HG03196 (cell line): ENCODE results near the gene BCL11B.
"Not testable (repeated sequence)": the region's sequence is repeated elsewhere in the genome, so short reads cannot be mapped to it uniquely, and the experiment has no call there.

Experiments used
- ATAC-seq: cut with Tn5 transposase; IDR thresholded peaks from one replicate; pipeline ENCODE4 v1.9.1; 2021; ENCODE audit not compliant: unreplicated experiment

Gene BCL11B

GRCh38 chr14:99242238-99242637 is 29.8 kb downstream of the BCL11B start:
- no peak for ATAC-seq

GRCh38 chr14:99241325-99242010 is 30.5 kb downstream of the BCL11B start:
- ATAC-seq, result no peak

DNA sequence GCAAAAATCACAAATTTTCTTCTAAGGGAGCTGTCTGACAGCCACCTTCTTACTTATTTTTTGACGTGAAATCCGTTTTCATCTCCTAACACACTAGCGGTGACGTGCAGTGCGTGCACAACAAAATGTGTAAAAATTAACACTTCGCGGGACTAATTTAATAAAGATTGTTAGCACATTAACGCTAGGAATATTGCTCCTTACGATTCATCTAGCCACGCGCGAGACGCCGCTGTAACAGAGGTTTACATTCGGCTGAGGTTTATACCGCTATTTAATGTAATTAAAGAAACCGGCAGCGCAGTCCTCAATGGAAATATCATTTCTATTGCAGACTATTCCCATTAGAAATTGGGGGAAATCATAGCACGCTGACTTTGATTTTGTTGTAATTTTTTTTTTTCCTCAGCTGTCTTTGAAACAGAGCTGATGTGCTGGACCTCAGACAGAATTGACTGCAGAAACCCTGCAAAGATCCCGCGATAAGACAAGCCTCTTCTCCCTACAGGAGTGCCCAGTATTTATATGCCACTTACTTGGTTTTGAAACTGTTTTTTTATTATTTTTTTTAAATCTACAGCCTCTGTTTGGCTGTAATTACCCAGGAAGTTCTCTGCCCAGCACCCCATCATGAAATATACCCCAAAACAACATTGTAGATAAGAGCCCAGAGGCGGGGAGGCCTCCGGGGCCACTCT is 31.2 kb downstream of the BCL11B start:
- ATAC-seq, result no peak

DNA sequence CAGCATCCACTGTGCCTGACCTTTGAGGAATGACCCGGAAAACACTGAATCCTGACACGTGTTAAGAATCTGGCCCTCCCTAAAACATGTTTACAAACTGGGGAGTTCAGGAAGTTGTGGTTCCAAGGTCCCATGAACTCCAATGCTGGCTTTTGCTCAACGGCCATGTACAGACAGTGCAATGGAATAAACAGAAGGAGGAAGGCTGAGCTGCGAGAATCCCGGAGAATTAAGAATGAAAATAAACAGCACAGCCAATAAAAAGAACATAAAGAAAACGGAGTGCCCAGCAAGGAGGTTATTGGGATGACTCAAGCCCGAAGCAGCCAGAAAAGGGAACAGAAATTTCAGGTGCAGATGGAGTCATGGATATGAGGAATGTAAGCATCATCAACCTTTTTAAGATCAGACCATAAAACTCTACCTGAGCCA is 32.3 kb downstream of the BCL11B start:
- no peak for ATAC-seq

DNA sequence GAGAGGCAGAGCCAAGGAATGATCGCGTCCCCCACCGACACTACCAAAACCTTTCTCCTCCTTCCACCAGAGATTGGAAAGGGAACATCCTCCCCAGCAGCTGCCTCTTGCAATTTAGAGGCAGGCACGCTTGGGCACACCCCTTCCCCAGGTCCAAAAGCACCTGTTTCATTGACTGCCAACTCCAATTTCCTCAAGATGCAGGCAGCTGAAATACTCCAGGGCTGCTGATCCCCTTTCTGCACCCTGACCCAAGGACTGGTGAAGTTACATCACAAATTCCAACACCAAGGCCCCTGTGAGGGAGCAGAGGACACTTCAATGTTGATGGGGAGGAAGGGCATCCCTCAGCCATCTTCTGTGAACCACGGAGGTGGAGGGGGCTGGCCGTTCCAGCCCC is 33.8 kb downstream of the BCL11B start:
- no peak for ATAC-seq

GRCh38 chr14:99237288-99237687 is 34.7 kb downstream of the BCL11B start:
- no peak for ATAC-seq

- ATAC-seq, result no peak
These were observed 35.4 kb downstream of the BCL11B start for GRCh38 chr14:99236386-99237138.

GRCh38 chr14:99235582-99236320 is 36.2 kb downstream of the BCL11B start:
- no peak for ATAC-seq

GRCh38 chr14:99234961-99235571 is 36.9 kb downstream of the BCL11B start:
- ATAC-seq, result no peak

DNA sequence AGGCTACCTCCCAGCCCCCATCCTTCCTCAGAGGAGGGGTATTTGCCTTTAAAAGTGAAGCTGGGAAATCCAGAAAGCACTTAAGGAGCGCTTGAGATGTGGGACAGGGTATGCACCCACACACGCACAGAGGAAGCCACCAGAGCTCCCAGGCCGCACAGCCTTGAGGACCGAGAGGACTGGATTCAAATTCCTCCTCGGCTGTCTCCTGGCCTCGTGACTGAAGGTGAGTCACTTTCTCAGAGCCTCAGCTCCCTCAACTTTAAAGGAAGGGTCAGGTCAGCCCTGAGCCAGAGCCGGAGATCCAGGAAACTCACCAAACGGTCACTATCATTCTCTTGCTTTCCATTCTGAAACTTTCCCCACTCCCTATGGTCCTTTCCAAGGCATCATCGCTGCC is 37.6 kb downstream of the BCL11B start:
- no peak for ATAC-seq

- ATAC-seq, result no peak
These were observed 38.6 kb downstream of the BCL11B start for GRCh38 chr14:99233222-99234035.

DNA sequence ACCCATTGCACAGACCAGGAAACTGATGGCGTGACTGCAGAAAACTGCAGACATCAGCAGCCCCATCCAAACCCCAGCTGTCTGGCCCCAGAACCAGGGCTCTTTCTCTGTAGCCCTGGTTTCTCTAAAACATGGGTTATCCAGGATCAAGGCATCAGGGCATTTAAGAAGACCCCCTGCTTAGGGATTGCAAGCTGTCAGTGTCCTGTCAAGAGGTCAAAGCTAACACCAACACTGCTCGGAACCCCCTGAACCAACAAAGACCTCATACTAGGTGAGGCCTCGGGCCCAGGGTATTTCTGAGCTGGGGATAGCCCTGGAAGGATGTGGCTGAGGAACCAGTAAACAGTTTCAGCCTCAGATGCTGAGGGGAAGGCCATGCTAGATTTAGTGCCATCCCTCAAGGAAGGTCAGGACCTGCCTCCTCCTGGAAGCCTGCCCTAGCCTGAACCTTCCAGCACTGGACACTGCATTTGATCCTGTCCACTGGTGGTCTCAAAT is 39.2 kb downstream of the BCL11B start:
- no peak for ATAC-seq

DNA sequence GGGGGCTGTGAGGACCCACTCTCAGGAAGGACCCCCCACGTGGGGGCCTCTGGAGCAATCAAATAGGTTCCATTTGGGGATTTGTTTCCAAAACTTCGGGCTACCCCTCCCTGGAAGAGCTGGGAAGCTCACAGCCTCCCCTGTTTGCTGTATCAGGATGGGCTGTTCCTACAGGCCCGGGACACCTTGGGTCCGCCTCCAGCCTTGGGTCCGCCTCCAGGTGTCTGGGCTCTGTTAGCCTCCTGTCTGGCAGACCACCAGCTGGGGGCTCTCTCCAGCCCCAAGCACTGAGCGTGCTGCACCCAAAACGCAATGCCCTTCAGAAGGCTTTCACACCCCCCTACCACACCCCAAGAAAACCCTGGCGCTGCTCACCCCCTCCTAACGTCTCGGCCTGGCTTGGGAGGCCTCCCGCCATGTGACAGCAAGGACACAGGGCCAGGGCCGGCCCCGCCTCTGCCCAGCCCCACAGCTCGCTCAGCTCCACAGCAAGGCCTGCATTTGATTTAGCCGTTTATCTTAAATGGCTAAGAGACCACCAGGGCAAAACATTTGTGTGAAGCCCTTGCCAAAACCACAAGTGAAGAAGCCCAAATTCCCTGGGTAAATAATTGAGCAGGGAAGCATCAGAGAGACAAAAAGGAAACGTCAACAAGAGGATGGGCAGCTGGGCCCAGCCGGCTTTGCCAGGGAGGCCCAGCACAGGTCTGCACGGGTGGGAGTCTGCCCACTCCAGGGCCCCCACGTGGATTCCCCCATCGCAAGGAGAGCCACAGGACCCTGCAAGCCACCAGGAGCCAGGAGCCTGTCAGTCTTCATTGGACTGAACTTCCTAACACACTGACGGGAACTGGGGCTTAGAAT is 39.9 kb downstream of the BCL11B start:
- ATAC-seq, result no peak

GRCh38 chr14:99231161-99231849 is 40.7 kb downstream of the BCL11B start:
- no peak for ATAC-seq

DNA sequence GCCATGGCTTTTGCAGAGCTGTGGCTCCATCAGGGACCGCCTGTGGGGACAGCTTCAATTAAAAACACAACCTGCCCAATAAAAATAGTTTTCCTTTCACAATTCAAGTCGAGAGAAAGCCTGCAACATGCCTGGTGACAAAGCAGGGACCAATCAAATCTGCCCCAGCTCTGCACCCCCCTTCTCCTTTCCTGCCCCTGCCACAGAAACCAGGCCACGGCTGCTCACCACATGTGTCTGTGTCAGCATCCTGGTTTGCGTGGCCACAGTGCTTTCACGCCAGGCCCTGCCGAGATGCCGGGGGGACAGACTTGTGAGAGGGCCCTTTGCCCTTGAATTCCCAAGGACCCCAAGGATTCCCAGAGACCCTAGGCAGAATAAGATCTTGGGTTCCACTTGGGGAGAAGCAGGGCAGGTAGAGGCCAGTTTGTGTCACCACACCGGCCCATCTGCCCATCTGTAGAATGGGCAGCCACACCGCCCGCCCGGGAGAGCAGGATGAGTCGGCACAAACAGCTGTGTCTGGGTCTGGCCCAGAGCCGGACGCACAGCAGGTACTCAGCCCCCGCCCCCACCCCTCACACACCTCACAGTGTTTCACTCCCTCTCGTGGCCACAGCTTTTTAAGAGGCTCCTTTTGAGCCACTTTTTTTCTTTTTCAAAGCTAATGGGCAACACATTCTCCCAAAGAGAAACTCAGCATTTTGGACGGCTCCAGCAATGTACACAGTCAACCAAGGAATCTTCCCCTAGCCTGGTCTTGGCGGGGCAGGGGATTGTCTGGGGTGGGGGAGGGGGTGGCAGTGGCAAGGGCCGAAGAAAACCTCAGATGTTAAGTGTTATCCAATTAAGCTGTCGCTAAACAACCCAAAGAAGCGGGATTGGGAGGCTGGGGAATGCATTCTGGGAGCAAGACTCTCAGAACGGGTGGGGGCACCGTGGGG is 41.5 kb downstream of the BCL11B start:
- no peak for ATAC-seq

DNA sequence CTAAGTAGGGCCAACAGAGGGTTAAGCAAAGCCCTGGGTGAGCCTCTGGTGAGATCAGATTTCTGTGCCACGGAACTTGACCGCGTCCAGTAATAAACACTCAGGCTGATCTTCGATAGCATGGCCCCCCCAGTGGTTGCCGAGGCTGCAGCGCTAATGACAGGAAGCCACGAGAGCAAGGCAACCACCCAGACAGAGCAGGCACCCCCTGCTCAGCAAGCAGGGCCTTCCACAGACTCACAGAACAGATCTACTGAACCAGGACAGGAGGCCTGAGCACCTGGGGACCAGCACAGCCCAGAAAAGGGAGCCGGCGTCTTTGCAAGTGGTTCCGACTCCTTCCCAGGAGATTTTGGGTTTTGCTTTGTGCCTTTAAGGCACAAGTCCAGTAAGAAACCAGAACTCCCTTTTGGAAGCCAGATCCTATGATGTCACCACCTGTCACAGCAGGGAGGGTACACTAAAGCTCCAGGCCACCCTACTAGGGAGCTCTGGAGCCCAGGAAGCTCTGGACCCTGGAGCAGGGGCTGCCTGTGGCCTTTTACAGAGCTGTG is 42.3 kb downstream of the BCL11B start:
- no peak for ATAC-seq

GRCh38 chr14:99228760-99229159 is 43.2 kb downstream of the BCL11B start:
- not testable (repeated sequence) for ATAC-seq
